AG09309 (cell line): ENCODE results near the gene RAPGEF1.

ENCODE experiments used
- DNase-seq: peaks from one replicate; pipeline ENCODE4 v3.0.0-alpha.2; 2010; ENCODE audit warnings: low read depth
- H3K4me3 ChIP-seq: 2 replicates; pipeline ENCODE4 v1.5.1; 2011; ENCODE audit warnings: mild to moderate bottlenecking, low read depth, low read length, moderate library complexity; ENCODE audit not compliant: control insufficient read depth
- CTCF ChIP-seq: IDR thresholded peaks from 2 replicates; pipeline ENCODE4 v1.5.1; 2011; ENCODE audit warnings: mild to moderate bottlenecking, low read depth, low read length, inconsistent platforms; ENCODE audit not compliant: insufficient read depth, control insufficient read depth; ENCODE audit errors: missing control alignments

RAPGEF1 gene

GRCh38 chr9:131677444-131678180, 62.3 kb downstream of the RAPGEF1 start:
- no peak for DNase-seq
- TF ChIP-seq CTCF: no peak
- H3K4me3 ChIP-seq: no peak overlapping the region

- no peak for TF ChIP-seq CTCF
- no peak overlapping the region for H3K4me3 ChIP-seq
- no peak for DNase-seq
Observed at GRCh38 chr9:131677049-131677443, 62.8 kb downstream of the RAPGEF1 start.

DNA sequence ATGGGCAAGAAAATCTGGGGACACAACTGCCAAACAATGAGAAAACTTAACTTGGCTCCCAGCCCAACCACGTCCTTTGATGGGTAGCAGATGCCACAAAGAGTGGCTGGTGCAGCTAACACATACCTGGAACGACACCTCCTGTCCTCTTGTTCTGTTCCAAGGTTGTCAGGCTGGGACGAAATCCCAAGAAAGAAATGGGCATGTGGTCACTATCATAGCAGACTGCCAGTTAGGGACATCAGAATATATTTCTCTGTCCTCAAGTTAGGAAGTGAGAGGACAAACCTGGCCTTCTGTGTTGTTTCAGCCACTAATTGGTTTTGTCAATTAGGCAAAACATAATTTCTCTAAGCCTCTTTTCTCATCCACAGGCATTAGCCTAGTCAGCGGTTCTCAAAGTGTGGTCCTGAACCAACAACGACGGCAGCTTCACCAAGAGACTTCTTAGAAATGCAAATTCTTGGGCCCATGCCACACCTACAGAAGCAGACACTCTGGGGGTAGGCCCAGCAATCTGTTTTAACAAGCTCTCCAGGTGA, 63.4 kb downstream of the RAPGEF1 start:
- DNase-seq: no peak
- TF ChIP-seq CTCF: no peak
- H3K4me3 ChIP-seq: no peak overlapping the region

DNA sequence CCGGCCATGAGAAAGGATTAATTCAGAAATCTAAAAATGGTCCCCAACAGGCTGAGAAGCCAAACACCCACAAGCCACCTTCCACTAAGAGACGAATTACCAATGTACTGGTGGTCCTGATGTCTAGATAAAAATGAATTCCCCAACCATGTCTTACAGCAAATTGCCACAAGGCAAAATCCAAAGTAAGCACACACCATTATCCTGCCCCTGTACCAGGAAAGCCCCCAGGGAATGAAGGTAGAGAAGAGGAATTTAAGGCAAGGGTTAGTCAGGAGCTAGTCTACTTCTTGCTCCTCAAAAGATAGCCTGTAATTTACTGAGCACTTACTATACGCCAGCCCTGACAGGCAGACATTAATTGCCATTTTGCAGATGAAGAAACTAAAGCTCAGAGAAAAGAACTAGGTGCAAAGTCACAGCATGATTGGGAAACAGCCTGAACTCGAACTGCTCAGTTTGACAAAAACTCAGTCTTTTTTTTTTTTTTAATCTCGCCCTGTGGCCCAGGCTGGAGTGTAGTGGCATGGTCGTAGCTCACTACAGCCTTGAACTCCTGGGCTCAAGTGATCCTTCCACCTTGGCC, 64.3 kb downstream of the RAPGEF1 start:
- DNase-seq: no peak
- no peak for TF ChIP-seq CTCF
- H3K4me3 ChIP-seq: no peak overlapping the region

DNA sequence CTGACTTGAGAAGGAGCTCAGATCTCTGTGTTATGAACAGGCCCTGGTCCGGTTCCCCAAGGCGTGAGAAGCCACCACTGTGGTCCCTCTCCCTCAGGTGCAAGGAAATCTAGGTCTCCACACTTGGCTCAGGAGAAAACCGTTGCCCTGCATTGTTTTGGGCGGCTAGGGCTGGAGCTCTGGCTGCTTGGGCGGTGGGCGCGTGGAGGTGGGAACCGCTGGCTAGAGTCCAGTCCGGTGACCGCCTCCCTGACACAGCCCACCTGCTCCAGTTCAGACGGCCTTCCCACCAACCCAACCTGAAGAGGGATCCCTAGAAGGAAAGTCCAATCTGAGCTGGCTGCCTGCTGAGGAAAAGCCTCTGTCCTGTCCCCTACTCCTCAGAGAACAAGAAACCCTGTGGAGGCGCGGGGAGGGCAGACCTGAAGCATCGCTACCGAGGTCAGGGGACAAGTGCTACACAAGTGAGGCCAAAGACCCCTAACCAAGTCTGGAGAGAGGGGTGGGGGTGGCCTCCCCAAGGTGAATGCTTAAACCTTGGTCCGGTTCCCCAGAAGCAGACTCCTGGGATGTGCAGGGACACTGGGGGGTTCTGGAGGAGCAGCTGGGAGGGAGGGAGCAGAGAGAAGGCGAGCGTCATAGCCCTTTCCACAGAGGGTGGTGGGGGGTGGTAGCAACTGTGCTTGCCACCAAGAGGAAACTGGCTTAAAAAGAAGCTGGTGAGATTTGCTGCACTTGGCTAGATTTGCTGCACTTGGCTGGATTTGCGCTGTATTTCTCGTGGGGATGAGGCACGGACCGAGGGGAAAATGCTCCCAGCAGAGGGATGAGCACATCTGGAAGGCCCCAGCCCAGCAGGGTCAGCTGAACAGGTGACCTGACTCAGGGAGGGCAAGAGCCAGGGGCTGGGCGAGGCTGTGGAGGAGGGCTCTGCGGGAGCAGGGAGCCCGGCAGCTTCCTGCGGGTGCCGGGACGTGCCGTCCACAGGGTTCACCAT, 65.2 kb downstream of the RAPGEF1 start:
- no peak overlapping the region for H3K4me3 ChIP-seq
- TF ChIP-seq CTCF: no peak
- no peak for DNase-seq

DNA sequence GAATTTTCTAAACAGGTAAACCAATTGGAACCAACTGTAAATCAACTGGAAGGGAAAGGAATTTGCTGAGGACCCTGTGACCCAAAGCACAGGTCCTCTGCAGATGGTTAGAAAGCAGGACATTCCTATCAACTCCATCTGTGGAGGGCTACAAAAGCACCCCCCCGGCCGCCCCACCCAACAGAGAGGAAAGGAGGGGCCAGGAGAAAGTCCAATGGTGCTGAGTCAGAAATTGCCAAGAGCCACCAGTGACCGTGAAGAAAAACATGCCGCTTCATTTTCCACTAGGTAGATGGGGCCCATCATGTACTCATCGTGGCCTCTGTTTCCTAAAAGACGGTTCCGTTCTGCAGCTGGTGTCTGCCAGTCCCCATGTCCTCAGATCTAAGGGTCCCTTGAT, 66.3 kb downstream of the RAPGEF1 start:
- TF ChIP-seq CTCF: no peak
- H3K4me3 ChIP-seq: no peak overlapping the region
- DNase-seq: no peak
